H1 (cell line): ENCODE results near the gene TTC27. TPM values are rescaled to one million over a fixed set of nuclear protein-coding genes. Genes with fewer than 3 reads are reported as not detected.

Experiments
- CTCF ChIA-PET: fragments of 300-600 bp; sonication (Branson Sonifier 250); formaldehyde crosslinking; loops from one replicate; lab custom pipeline; 2021; ENCODE audit not compliant: partially characterized antibody; lab: Charles Lee
- POLR2A ChIA-PET: fragments of 300-600 bp; sonication (Branson Sonifier 250); formaldehyde crosslinking; loops from one replicate; lab custom pipeline; 2021; ENCODE audit warnings: inconsistent platforms; ENCODE audit not compliant: partially characterized antibody; lab: Charles Lee
- DNase-seq, 2 experiments: peaks; one replicate each; pipeline versions ENCODE4 v3.0.0 to v3.0.0-alpha.2; 2010 to 2022; ENCODE audit warnings: low spot score in 2 of 2, low read depth in 1 of 2, mixed read lengths in 1 of 2
- FAIRE-seq: peaks from 2 replicates; lab custom pipeline; 2011; peaks lifted over from hg19 to GRCh38; lab: Jason Lieb, UNC
- H2AFZ ChIP-seq: 2 replicates; pipeline ENCODE4 v1.8.1; 2012; ENCODE audit warnings: low read length, inconsistent platforms
- H2AK5ac ChIP-seq: 2 replicates; pipeline ENCODE4 v1.6.1; 2013; ENCODE audit warnings: low read depth, low read length
- H2BK120ac ChIP-seq: replicated peaks from 2 replicates; pipeline ENCODE3; 2013; ENCODE audit warnings: low read depth, low read length, inconsistent platforms
- H2BK12ac ChIP-seq: 2 replicates; pipeline ENCODE4 v1.6.1; 2013; ENCODE audit warnings: low read depth, low read length
- H2BK15ac ChIP-seq: 2 replicates; pipeline ENCODE4 v1.6.1; 2013; ENCODE audit warnings: low read length
- H2BK20ac ChIP-seq: 2 replicates; pipeline ENCODE4 v1.6.1; 2013; ENCODE audit warnings: low read length
- H2BK5ac ChIP-seq: 2 replicates; pipeline ENCODE4 v1.6.1; 2013; ENCODE audit warnings: low read depth, low read length
- H3K14ac ChIP-seq: 2 replicates; pipeline ENCODE4 v1.6.1; 2013; ENCODE audit warnings: inconsistent platforms; ENCODE audit not compliant: insufficient read length
- H3K18ac ChIP-seq: 2 replicates; pipeline ENCODE4 v1.6.1; 2013; ENCODE audit warnings: low read length; ENCODE audit errors: extremely low read depth
- H3K23ac ChIP-seq: 2 replicates; pipeline ENCODE4 v1.6.1; 2013; ENCODE audit warnings: inconsistent platforms; ENCODE audit not compliant: insufficient read length
- H3K23me2 ChIP-seq: 2 replicates; pipeline ENCODE4 v1.6.1; 2013; ENCODE audit warnings: low read depth, low read length
- H3K27ac ChIP-seq: 2 replicates; pipeline ENCODE4 v1.6.1; 2011; ENCODE audit warnings: low read depth, low read length, inconsistent platforms
- H3K27me3 ChIP-seq, 4 experiments: replicated peaks in 1 of 4; 1 replicate in 1 of 4; 2 replicates in 3 of 4; pipeline versions ENCODE4 v1.6.1 to v1.8.1; 2011 to 2013; ENCODE audit warnings: low read length in 3 of 4, mild to moderate bottlenecking in 3 of 4, inconsistent platforms in 2 of 4, mixed read lengths in 2 of 4, moderate library complexity in 1 of 4; ENCODE audit not compliant: control insufficient read depth in 3 of 4, insufficient read depth in 3 of 4; ENCODE audit errors: extremely low read depth in 1 of 4
- H3K36me3 ChIP-seq, 4 experiments: 2 replicates each; pipeline versions ENCODE4 v1.6.1 to v1.8.1; 2011 to 2013; ENCODE audit warnings: mild to moderate bottlenecking in 4 of 4, low read length in 3 of 4, moderate library complexity in 2 of 4, control low read depth in 1 of 4, inconsistent platforms in 1 of 4; ENCODE audit not compliant: insufficient read depth in 4 of 4, control insufficient read depth in 2 of 4
- H3K4ac ChIP-seq: replicated peaks from 2 replicates; pipeline ENCODE3; 2013; ENCODE audit warnings: low read length, low read depth, mixed read lengths, inconsistent platforms; ENCODE audit not compliant: insufficient read length
- H3K4me1 ChIP-seq, 4 experiments: replicated peaks in 1 of 4; 1 replicate in 1 of 4; 2 replicates in 3 of 4; pipeline versions ENCODE4 v1.6.1 to v1.8.1; 2011 to 2013; ENCODE audit warnings: low read length in 3 of 4, inconsistent platforms in 2 of 4, mixed read lengths in 1 of 4; ENCODE audit not compliant: insufficient read depth in 4 of 4, control insufficient read depth in 3 of 4
- H3K4me2 ChIP-seq, 2 experiments: 2 replicates each; pipeline versions ENCODE4 v1.6.1 to v1.8.1; 2011 to 2013; ENCODE audit warnings: low read depth in 2 of 2, low read length in 2 of 2, control low read depth in 1 of 2, inconsistent platforms in 1 of 2, mild to moderate bottlenecking in 1 of 2; ENCODE audit not compliant: insufficient read depth in 1 of 2
- H3K4me3 ChIP-seq, 4 experiments: fragments of 200-600, 300-600 bp in 1 of 4; sonication (generic), shearing (Covaris generic), sonication (Bioruptor Twin) in 1 of 4; 2 replicates each; pipeline versions ENCODE4 v1.5.1 to v1.8.1; 2011 to 2016; ENCODE audit warnings: low read length in 4 of 4, low read depth in 3 of 4, control low read depth in 2 of 4, inconsistent platforms in 2 of 4, mild to moderate bottlenecking in 2 of 4, mixed read lengths in 1 of 4, moderate library complexity in 1 of 4; ENCODE audit not compliant: insufficient read depth in 2 of 4; ENCODE audit errors: extremely low read depth in 1 of 4
- H3K56ac ChIP-seq: replicated peaks from 2 replicates; pipeline ENCODE3; 2013; ENCODE audit warnings: low read depth, mild to moderate bottlenecking, mixed read lengths, low read length, inconsistent platforms; ENCODE audit not compliant: insufficient read length
- H3K79me1 ChIP-seq: 2 replicates; pipeline ENCODE4 v1.6.1; 2013; ENCODE audit warnings: low read depth, low read length, control low read depth
- H3K79me2 ChIP-seq, 2 experiments: 2 replicates each; pipeline versions ENCODE4 v1.6.1 to v1.8.1; 2012 to 2013; ENCODE audit warnings: low read length in 2 of 2, mild to moderate bottlenecking in 2 of 2, inconsistent platforms in 1 of 2; ENCODE audit not compliant: insufficient read depth in 2 of 2, control insufficient read depth in 1 of 2
- H3K9ac ChIP-seq, 4 experiments: replicated peaks in 1 of 4; 1 replicate in 1 of 4; 2 replicates in 3 of 4; pipeline versions ENCODE4 v1.6.1 to v1.8.1; 2011 to 2013; ENCODE audit warnings: low read depth in 3 of 4, low read length in 3 of 4, control low read depth in 2 of 4, mild to moderate bottlenecking in 2 of 4, moderate library complexity in 2 of 4, inconsistent platforms in 1 of 4; ENCODE audit errors: extremely low read depth in 1 of 4
- H3K9me3 ChIP-seq, 2 experiments: 2 replicates each; pipeline versions ENCODE4 v1.6.1 to v1.8.1; 2012 to 2013; ENCODE audit warnings: mild to moderate bottlenecking in 2 of 2, moderate library complexity in 2 of 2, control low read depth in 1 of 2, inconsistent platforms in 1 of 2, low read depth in 1 of 2, low read length in 1 of 2, mixed read lengths in 1 of 2; ENCODE audit not compliant: insufficient read depth in 2 of 2
- H4K20me1 ChIP-seq, 2 experiments: replicated peaks in 1 of 2; 2 replicates each; pipeline versions ENCODE3 to v1.8.1; 2011 to 2013; ENCODE audit warnings: inconsistent platforms in 2 of 2, low read length in 2 of 2, mild to moderate bottlenecking in 1 of 2; ENCODE audit not compliant: insufficient read depth in 2 of 2, control insufficient read depth in 1 of 2
- H4K5ac ChIP-seq: 2 replicates; pipeline ENCODE4 v1.6.1; 2013; ENCODE audit warnings: low read length, low read depth, mixed read lengths, inconsistent platforms; ENCODE audit not compliant: insufficient read length
- H4K8ac ChIP-seq: 2 replicates; pipeline ENCODE4 v1.8.0; 2013; ENCODE audit warnings: mild to moderate bottlenecking, moderate library complexity, low read length, inconsistent platforms; ENCODE audit not compliant: insufficient read depth; ENCODE audit errors: extremely low read depth
- H4K91ac ChIP-seq: replicated peaks from 2 replicates; pipeline ENCODE3; 2013; ENCODE audit warnings: low read length, mixed read lengths, inconsistent platforms; ENCODE audit not compliant: insufficient read length
- CBX8 ChIP-seq: fragments of 300-800, 300-1000 bp; sonication (generic); IDR thresholded peaks from 2 replicates; pipeline ENCODE4 v1.7.1; 2016; ENCODE audit warnings: low read depth, low read length, borderline replicate concordance
- EZH2 ChIP-seq: fragments of 200-600 bp; sonication (generic); IDR thresholded peaks from 2 replicates; pipeline ENCODE4 v1.7.1; 2012; ENCODE audit warnings: low read depth, mild to moderate bottlenecking, moderate library complexity, low read length, inconsistent platforms; ENCODE audit not compliant: severe bottlenecking
- NANOG ChIP-seq: IDR thresholded peaks from 2 replicates; pipeline ENCODE4 v1.6.1; 2011; ENCODE audit warnings: low read length, low read depth, mild to moderate bottlenecking, inconsistent platforms; ENCODE audit not compliant: insufficient read depth, poor library complexity, severe bottlenecking
- POU5F1 ChIP-seq: IDR thresholded peaks from 2 replicates; pipeline ENCODE4 v1.6.1; 2011; ENCODE audit warnings: low read depth, mild to moderate bottlenecking, low read length, moderate library complexity
- RFX5 ChIP-seq: IDR thresholded peaks from 2 replicates; pipeline ENCODE4 v1.6.1; 2011; ENCODE audit warnings: low read depth, low read length, improper control_type of control experiment, borderline replicate concordance
- SAP30 ChIP-seq: fragments of 300-600 bp; sonication (generic); IDR thresholded peaks from 2 replicates; pipeline ENCODE4 v1.7.1; 2012; ENCODE audit warnings: low read length, moderate library complexity, mild to moderate bottlenecking, inconsistent platforms; ENCODE audit not compliant: insufficient read depth, insufficient replicate concordance
- YY1 ChIP-seq: IDR thresholded peaks from 2 replicates; pipeline ENCODE4 v1.6.1; 2011; ENCODE audit warnings: low read depth, mild to moderate bottlenecking, low read length
- WGBS, 2 experiments: shearing (Covaris generic) in 1 of 2; methylation state at CpG; one replicate each; pipeline versions ENCODE4 v1.1.6 to v1.1.7; 2013 to 2015; ENCODE audit warnings: low lambda C conversion rate in 2 of 2, mixed read lengths in 2 of 2, inconsistent platforms in 1 of 2, low coverage in 1 of 2, missing lambda C conversion rate in 1 of 2; ENCODE audit not compliant: insufficient replicate concordance in 2 of 2, insufficient coverage in 1 of 2, insufficient read length in 1 of 2; ENCODE audit errors: extremely low coverage in 1 of 2, missing lambda C conversion rate in 1 of 2; 5-methylcytosine and 5-hydroxymethylcytosine counted together
- polyA plus RNA-seq, 7 experiments: library from polyadenylated mRNA; depleted of rRNA in 3 of 7; stranded (reverse) in 5 of 7; unstranded in 2 of 7; fragments of >200 nt in 5 of 7; fragments of 200-250 nt in 2 of 7; gene quantifications; 1 replicate in 5 of 7; 2 replicates in 1 of 7; 4 replicates in 1 of 7; pipeline versions ENCODE4 v1.2.1 to v1.2.3, GENCODE V29; 2011 to 2013; ENCODE audit warnings: missing spikeins in 2 of 7, mixed read lengths in 2 of 7
- total RNA-seq: library from RNA; stranded (reverse); fragmentation: NEBNext Ultra II Directional; extraction: Animal tissue kit (Norgen Biotek cat#: 25700); gene quantifications from 2 replicates; pipeline ENCODE4 v1.2.1, GENCODE V29; 2021
- TF ChIP-seq, protein P1 (sequence below): IDR thresholded peaks from 2 replicates; pipeline ENCODE4 v1.6.1; 2011; ENCODE audit warnings: low read length, improper control_type of control experiment
- TF ChIP-seq, protein P2 (sequence below): IDR thresholded peaks from 2 replicates; pipeline ENCODE4 v1.6.1; 2012; ENCODE audit warnings: inconsistent platforms

Gene TTC27
- total and polyA plus RNA-seq, 2 of the 8 experiments (the other 6 are each of a cell fraction or from before 2014, with no cell fraction given), result 13.8 to 29.1 TPM

DNA sequence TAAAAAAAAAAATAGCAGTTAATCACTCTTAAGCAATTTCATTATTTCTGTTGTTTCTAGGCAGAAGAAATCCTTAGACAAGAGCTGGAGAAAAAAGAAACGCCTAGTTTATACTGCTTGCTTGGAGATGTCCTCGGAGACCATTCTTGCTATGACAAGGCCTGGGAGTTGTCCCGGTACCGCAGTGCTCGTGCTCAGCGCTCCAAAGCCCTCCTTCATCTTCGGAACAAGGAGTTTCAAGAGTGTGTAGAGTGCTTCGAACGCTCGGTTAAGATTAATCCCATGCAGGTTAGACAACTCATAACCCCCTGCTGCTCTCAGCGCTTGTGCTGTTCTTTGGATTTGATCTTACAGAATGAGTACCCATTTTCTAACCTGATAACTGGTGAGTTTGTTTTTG, 130.4 kb downstream of the TTC27 start:
- no peak for TF ChIP-seq CBX8
- TF ChIP-seq SAP30, result no peak
- no peak for TF ChIP-seq NANOG
- TF ChIP-seq YY1, result no peak
- no peak for TF ChIP-seq EZH2
- TF ChIP-seq, protein P1, sequence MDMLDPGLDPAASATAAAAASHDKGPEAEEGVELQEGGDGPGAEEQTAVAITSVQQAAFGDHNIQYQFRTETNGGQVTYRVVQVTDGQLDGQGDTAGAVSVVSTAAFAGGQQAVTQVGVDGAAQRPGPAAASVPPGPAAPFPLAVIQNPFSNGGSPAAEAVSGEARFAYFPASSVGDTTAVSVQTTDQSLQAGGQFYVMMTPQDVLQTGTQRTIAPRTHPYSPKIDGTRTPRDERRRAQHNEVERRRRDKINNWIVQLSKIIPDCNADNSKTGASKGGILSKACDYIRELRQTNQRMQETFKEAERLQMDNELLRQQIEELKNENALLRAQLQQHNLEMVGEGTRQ, result no peak
- TF ChIP-seq RFX5, result no peak
- TF ChIP-seq, protein P2, sequence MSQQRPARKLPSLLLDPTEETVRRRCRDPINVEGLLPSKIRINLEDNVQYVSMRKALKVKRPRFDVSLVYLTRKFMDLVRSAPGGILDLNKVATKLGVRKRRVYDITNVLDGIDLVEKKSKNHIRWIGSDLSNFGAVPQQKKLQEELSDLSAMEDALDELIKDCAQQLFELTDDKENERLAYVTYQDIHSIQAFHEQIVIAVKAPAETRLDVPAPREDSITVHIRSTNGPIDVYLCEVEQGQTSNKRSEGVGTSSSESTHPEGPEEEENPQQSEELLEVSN, result no peak
- TF ChIP-seq POU5F1, result no peak

More for the DNA sequence above, 130.4 kb downstream of the TTC27 start:
- no peaks in the 10 kb centered on the region for H3K79me2 ChIP-seq
- H3K9me3 ChIP-seq, result peaks cover 0 to 15% of the 10 kb centered on the region in 2 experiments; a peak in 3 of 4 replicates
- no peak overlapping the region for H4K91ac ChIP-seq
- H2BK15ac ChIP-seq, result no peak overlapping the region
- peaks cover 0 to 10% (median 3%) of the 10 kb centered on the region in 4 experiments; a peak in 4 of 8 replicates for H3K36me3 ChIP-seq
- H2BK5ac ChIP-seq, result no peak overlapping the region
- no peak for DNase-seq
- no peak overlapping the region for H3K4me2 ChIP-seq
- no peak overlapping the region for H4K5ac ChIP-seq
- H3K27ac ChIP-seq, result no peak overlapping the region
- no peak overlapping the region for H2BK120ac ChIP-seq
- H3K9ac ChIP-seq, result no peak overlapping the region
- no peak overlapping the region for H2BK12ac ChIP-seq
- H3K4me3 ChIP-seq, result no peak overlapping the region
- no peak overlapping the region for H3K4ac ChIP-seq
- H2AK5ac ChIP-seq, result no peak overlapping the region
- ChIA-PET CTCF (interaction anchor here (0.6 to 0.7 kb wide), 2 partner anchors 796 to 1100 kb away, joined by 3 read pairs; no protein-coding TSS in a partner anchor), POLR2A (interaction anchor here (0.7 kb wide), 1 partner anchor 23 kb away, joined by 3 read pairs; no protein-coding TSS in a partner anchor)
- H3K27me3 ChIP-seq, result no peaks in the 10 kb centered on the region
- no peaks in the 10 kb centered on the region for H4K20me1 ChIP-seq
- no peak overlapping the region for H2BK20ac ChIP-seq
- no peak for FAIRE-seq
- 89% methylated on average over 11 of the region's 11 CpGs; no CpG with 5 or more reads in 1 of the 2 experiments for WGBS, 2 experiments
- no peaks in the 10 kb centered on the region; the same call in 1 of the 2 replicates for H3K23me2 ChIP-seq
- H2AFZ ChIP-seq, result no peak overlapping the region
- no peak overlapping the region for H3K56ac ChIP-seq
- H3K23ac ChIP-seq, result no peak overlapping the region
- no peak overlapping the region for H3K14ac ChIP-seq
- H3K79me1 ChIP-seq, result no peaks in the 10 kb centered on the region
- no peak overlapping the region for H3K18ac ChIP-seq
- H3K4me1 ChIP-seq, result no peaks in the 10 kb centered on the region
- H4K8ac ChIP-seq, result no peak overlapping the region
